Activated CD4-positive, CD25-positive, alpha-beta regulatory T cell treated with anti-CD3 and anti-CD28 coated beads, Interleukin-2, amount 50 U/mL, for 16 hours (primary cell): ENCODE data around the gene EEF1A1.

Experiments
- DNase-seq: peaks from one replicate; pipeline ENCODE4 v3.0.0-alpha.2; 2020; ENCODE audit warnings: low read depth, low spot score

The EEF1A1 gene

GRCh38 chr6:73505142-73505541 lies 15.7 kb downstream of the EEF1A1 start:
- DNase-seq = no peak

DNA sequence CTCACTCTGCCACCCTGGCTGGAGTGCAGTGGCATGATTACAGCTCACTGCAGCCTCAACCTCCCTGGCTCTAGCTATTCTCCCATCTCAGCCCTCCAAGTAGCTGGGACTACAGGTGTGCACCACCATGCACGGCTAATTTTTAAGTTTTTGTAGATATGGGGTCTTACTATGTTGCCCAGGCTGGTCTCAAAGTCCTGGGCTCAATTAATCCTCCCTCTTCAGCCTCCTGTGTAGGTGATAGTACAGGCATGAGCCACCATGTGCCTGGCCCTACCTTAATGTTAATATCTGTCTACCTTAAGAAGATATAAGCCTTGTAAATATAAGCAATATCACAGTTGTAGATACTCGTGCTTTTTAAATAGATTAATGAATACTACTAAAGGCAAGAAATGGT lies 16.7 kb downstream of the EEF1A1 start:
- DNase-seq = no peak

- no peak for DNase-seq
Observed at GRCh38 chr6:73503027-73503772, 17.6 kb downstream of the EEF1A1 start.

DNA sequence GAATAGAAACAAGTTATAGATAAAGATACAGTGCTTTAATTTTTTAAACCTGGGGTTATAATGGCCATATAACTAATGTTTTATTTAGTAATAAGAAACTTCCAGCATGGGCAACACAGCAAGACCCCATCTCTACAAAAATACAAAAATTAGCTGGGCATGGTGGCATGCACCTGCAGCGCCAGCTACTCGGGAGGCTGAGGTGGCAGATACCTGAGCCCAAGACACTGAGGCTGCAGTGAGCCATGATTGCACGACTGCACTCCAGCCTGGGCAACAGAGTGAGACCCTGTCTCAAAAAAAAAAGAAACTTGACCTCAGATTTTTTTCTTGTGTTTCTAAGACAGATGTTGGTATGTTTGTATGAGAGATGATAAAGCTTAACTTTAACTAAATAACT lies 22.9 kb downstream of the EEF1A1 start:
- no peak for DNase-seq

GRCh38 chr6:73491377-73491776 lies 29.5 kb downstream of the EEF1A1 start:
- no peak for DNase-seq

GRCh38 chr6:73487473-73487872 lies 33.4 kb downstream of the EEF1A1 start:
- DNase-seq = no peak

- no peak for DNase-seq
Observed at GRCh38 chr6:73484438-73484837, 36.4 kb downstream of the EEF1A1 start.

GRCh38 chr6:73481969-73482368 lies 38.9 kb downstream of the EEF1A1 start:
- no peak for DNase-seq

DNA sequence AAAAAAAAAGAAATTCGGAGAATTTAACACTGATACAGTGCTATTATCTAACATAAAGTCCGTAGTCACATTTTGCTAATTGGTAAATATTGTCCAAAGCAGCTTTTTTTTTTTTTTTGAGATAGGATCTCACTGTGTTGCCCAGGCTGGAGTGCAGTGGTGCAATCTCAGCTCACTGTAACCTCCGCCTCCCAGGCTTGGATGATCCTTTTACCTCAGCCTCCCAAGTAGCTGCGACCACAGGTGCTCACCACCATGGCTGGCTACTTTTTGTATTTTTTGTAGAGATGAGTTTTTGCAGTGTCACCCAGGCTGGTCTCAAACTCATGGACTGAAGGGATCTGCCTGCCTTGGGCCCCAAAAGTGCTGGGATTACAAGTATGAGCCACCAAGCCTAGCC lies 43.4 kb downstream of the EEF1A1 start:
- DNase-seq = no peak

DNA sequence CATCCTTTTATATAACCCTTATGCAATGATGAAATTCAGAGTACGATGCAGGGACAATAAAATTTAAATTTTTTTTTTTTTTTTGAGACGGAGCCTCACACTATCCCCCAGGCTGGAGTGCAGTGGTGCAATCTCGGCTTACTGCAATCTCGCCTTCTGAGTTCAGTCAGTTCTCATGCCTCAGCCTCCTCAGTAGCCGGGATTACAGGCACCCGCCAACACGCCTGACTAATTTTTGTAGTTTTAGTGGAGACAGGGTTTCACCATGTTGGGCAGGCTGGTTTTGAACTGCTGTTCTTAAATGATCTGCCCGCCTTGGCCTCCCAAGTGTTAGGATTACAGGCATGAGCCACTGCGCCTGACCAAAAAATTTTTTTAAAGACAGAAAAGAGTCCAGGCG lies 44.1 kb downstream of the EEF1A1 start:
- no peak for DNase-seq

DNA sequence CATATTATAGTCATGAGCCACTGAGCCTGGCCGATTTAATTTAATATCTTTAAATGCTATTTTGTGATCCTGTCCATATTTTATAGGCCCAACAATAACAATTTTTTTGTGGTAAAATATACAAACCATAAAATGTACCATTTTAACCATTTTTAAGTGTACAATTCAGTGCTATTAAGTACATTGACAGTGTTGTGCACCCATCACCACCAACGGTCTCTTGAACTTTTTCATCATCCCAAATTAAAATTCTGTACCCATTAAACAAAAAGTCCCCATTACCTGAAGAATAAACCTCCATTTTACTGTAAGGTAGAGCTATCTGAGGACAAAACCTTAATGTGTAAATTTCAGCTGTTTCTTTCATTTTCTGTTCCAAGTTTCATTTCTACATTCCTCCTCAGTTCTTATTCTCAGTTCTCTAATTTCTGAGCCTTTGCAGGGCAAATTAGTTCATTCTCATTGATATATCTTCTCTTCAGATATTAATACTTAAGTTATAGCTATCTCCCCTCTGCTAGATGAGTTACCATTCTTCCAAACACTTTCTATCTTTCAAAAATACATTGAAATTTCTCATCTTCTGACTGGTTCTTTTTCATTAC lies 49.0 kb downstream of the EEF1A1 start:
- no peak for DNase-seq
